COLO668 (cell line): ENCODE results near the gene CA5A.

Experiments
- DNase-seq: peaks from one replicate; lab custom pipeline; 2025; ENCODE audit not compliant: unreplicated experiment; lab: John Stamatoyannopoulos, UW

The CA5A gene

DNA sequence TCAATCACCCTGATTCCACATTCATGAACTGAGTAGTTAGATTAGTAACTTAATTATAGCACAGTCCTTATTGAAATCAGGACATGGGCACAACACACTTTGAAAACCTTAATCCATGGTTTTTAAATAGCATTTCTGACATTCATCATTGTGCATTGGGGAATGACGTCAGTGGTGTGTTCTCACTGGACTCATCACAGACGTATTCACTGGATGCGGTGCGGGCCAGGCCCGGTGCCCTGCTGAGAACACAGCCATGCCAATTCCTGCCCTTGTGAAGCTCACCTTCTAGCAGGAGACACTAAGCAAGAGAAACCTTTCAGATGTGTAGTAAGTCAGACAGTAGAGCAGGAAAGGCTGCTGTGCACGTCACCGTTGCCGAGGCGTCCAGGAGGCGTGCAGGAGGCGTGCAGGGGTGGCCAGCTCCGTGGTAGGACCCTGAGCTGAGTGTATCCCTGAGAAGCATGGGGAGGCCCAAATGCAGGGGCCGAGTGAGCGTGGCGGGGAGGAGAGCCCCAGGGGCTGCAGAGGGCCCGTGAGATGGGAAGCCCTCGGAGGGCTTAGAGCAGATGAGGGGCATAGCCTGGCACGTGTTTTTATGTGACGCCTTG, 27.8 kb upstream of the CA5A start:
- DNase-seq = no peak

DNA sequence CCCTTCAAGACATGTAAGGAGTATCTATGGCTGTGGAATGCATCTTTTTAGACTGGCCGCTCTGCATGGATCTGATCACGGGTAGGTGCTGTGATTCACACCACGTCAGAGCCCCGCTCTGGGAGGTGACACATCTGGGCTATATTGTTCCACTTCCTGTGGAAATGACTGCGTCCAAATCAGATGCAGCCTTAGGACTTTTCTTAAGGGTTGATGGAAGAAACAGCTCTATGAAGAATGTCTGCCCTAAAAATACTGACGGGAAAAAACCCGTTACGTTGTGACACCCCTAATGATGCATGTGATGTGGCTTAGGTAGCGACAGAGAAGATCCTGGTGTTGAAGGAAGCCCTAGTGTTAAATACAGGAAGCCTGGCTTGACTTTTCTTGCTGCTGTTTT, 27.1 kb upstream of the CA5A start:
- DNase-seq = no peak

DNA sequence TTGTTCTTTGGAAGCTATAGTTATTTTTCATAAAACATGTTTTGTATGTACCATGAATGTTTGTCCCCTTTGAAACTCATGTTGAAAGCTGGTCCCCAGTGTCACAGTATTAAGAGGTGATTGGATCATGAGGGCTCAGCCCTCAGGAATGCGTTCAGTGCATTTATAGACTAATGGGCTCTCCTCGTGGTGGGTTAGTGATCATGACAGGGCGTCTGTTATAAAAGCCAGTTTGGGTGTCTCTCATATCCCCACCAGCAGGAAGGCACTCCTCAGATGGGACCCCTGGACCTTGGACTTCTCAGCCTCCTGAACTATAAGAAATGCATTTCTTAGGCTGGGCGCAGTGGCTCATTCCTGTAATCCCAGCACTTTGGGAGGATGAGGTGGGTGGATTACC, 25.3 kb upstream of the CA5A start:
- DNase-seq = no peak

DNA sequence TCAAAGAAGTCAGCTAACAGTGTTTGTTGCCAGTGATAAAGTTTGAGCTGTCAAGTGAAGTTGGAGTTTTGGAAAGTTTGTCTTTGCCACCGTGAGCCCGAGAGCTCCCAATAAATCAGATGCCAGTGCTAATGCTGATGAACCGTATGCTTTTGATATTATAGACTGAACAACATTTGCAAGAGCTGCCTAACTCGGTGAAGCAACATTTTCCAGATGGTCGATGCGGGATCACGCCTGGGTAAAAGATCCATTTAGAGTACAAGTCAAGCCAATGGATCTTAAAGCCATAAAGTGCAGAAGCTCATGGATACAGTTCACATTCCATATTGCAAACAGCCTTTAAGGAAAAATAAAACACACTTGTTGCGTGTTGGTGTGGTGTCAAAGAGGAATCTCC, 24.5 kb upstream of the CA5A start:
- no peak for DNase-seq

DNA sequence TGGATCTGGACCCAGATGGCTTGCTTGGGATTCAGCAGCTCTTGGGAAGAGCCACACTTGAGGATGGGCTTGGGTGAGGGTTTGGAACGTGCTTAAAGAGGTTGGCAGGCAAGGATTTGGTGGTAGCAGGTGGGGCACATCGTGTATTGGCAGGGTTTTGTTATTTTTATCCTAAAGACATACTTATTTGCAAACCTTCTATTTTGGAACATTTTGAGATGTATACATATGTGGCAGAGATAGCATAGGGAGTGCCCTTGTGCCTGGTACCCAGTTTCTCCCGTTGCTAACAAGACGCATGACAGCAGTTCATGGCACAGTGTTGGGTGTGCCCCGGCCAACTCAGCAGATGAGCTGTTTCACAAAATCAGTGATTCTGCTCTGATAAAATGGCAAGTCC, 24.0 kb upstream of the CA5A start:
- no peak for DNase-seq

DNA sequence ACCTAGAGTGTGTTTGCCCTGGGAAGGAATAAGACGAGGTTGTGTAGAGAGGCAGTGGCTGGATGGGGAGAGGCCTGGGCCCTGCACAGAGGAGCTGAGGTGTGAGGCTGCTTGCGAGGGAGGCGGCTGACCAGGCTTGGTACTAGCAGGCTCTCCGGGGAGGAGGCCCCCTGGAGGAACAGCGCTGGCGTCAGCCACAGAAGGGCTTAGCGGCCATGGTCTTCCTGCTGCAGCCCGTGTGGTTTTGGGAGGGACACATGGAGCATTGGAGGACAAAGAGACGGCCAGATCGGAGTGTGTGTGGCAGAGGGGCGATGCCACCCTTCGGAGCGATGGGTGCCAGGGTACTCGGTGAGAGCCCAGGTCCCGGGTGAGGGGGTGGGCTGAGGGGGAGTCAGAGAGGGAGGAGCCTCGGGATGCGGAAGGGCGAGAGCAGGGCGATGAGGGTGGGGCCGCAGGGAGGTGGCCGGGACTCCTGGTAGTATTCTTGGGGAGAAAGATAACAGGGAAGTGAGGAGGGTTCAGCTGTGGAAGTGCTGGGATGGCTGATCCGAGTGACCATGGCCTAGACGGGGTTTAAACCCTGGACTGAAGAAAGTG, 23.2 kb upstream of the CA5A start:
- no peak for DNase-seq

DNA sequence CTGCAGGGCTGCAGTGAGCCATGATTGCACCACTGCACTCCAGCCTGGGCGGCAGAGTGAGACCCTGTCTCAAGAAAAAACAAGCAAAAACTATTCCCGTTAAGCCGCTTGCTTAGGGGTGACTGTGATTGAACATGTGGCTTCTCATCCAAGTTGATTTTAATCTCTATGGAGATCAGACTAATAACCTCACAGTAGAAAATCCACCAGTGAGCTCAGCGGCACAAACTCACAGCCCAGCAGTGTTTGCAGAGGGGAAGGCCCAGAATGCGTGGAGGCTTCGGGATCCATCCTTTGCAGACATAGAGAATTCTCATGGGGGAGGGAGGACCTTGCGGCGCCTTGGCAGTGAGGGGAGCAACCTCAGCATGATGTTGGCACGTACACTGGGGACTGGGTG, 22.3 kb upstream of the CA5A start:
- DNase-seq = no peak

DNA sequence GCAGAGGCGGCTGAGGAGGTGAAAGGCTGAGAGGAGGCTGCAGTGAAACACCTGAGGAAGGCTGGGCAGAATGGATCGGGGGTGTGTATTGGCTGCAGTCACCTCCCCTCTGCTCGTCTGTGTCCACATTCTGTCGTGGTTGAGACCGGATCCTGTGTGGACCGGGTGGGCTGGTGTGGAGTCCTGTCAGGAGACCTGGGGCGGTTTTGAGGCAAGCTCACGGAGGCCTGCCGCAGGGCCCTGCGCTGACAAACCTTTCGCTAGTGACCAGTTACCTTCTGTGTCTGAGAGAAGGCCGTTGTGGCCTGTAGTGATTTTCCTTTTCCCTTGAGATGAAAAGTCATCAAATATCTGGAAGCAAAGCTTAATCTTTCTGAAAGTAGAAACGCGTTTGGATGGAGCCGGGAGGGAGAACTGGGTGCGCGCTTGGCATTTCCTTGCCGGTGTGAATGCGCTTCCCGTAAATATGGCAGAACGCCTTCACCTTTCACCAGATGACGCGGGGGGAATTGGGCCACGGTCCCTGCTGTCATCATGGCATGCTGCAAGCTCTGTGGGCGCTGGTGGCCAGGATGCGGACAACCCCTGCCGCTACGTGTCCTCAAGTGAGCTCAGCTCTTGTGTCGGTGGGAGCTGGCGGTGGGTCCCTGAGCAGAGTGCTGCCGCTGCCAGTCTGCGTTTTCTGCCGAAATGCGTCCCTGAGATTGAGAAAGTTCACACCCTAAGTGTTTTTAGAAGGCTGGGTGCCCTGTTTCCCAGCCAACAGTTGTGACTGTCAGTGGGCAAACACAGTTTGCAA, 21.2 kb upstream of the CA5A start:
- DNase-seq = no peak

DNA sequence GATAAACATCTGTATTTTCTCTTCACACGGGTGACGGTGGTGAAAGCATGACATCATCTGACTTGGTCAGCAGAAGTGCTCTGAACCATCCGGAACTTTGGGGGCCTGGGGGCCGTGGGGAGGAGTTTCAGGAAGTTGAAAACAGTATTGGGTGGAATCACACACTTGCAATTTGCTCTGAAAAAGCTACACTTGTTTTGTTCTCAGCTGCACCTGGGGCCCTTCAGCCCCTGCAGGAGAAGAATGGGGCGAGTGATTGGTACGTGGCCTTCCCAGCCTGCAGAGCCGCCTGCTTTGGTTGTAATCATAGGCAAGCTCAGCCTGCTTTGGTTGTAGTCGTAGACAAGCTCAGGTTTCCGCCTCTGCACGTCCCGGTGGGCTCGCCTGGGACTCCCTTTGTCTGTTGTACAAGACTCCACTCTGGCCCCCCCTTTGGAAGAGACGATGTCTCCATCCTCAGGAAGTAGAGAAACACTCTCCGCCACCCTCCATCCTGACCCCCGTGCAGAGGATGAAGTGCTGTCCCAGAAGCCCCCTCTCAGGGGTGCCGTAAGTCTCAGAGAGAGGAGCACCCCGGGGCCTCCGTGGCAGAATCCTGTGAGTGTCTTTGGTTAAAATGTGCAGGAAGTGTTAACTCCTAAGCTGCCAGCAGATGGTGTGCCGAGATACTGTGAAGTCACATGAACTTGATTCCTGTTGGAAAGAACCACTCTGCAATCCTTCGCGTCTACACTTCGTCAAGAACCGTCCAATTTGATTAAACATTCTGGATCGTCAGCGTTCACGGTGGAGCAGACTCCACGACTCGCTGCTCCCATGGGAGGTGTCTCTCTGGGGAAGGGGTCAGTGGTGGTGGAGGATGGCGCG, 20.3 kb upstream of the CA5A start:
- peak; percentile 19 for DNase-seq

DNA sequence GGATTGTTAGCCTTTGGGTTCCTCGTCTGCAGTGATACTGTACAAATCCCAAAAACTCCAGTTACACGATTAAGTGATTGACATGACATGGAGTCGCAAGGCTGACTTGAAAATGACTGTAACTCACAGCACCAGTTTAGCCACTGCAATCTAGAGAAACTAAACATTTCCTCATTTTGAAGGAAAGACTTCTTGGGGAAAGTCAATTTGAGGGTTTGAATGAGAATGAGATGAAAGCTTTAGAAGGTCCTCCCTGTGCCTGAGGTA, 19.7 kb upstream of the CA5A start:
- no peak for DNase-seq

DNA sequence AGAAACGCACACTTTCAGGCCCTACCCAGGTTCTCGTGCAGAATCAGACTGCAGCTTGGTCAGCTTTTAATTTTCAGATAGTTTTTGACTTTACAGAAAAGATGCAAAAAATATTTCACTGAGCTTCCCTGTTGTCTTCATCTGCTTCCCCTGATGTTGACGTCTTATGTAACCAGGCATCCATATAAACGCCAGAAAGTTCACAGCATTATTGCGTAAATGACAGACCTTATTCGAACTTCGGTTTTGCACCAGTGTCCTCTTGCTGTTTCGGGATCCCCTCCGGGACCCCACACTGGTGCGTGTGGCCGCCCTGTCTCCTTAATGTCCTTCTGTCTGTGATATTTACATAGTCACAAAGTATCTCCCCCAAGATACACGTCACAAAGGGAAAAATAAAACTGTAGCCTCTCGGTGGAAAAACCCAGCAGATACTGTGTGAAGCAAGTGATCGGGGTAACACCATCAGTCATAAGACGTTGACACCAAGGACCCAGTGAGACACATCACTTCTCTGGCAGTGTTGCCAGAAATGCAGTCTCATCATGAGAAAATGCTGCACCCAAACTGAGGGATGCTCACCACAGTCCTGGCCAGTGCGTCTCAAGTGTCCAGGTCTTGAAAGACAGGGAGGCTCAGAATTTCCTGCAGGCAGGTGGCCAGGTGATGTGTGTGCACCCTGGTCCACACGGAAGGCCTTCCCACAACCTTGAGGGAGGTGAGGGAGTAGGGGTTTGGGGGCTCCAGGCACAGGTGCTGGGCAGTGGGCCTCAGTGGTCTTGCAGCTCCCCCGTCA, 19.2 kb upstream of the CA5A start:
- DNase-seq = no peak

DNA sequence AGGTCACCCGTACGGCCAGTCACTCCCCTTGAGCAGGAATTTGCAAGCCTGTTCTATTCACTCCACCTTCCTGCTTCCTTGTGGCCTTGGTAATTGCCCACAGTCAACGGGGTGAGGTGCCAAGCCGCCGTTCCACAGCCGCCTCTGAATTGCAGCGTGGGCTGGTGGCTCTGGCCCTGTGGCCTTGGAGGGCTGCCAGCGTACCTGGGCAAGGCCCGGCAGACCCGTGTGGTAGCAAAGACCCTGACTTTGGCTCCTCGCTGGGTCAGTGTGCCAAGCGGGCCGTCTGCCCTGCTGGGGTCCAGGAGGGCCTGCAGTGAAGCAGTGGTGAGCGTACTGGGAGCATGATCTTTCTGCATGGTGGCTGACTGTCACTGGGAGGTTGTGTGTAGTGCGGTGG, 18.5 kb upstream of the CA5A start:
- no peak for DNase-seq

DNA sequence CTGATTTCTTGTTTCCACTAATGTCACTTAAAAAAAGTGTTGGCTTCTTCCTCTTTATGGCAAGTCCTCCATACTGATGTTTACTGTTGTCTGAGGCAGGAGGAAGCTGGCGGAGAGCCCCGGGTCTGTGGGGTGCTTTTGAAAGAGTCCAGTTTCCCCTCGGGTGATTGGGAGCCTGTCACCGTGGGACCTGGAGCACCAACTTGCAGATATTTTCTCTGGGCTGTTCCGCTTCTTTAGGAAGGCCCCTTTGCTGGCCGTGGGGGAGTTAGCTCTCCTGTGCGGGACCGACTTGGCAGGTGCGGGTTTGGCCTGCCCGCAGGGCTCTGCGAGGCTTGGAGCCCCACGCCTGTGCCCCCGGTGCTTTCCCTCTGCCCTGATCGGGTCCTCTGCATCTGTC, 18.0 kb upstream of the CA5A start:
- DNase-seq = no peak

DNA sequence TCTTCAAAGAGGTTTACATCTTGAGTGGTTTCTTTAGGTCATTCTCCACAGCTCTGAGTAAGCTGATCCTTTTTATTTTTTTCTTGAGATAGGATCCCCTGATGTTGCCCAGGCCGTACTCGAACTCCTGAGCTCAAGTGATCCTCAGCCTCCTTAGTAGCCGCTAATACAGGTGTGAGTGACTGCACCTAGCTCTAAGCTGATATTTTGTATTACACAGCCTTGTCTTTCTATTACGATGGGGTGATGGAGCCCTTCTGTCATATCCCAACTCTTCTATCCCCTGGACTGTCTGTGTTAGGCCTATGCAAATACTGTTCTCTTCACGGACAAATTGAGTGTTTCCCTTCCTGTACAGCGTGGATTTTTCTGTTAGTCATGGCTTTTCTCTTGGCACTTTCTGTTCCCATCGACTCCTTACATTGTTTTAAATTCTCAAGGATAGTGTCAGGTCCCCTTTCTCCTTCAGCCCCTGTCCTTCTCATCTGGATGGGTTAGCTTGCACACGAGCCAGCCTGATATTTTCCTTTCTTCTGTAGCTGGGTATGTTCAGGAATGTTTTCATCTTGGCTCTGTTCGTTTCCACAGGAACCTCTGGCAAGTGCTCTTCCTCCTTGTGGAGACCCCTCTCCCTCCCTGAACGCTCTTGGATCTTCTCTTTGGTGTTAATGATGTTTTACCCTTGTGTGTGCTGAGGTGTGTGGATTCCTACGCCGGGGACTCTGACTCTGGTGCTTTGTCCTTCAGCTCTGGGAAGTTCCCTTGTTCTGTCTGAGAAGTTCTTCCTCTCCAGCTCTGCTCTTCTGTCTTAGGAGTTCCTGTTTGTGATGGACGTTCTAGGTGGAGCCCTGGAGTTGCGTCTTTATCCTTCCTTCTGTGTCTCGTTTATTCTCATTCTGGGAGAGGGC, 17.2 kb upstream of the CA5A start:
- DNase-seq = no peak

DNA sequence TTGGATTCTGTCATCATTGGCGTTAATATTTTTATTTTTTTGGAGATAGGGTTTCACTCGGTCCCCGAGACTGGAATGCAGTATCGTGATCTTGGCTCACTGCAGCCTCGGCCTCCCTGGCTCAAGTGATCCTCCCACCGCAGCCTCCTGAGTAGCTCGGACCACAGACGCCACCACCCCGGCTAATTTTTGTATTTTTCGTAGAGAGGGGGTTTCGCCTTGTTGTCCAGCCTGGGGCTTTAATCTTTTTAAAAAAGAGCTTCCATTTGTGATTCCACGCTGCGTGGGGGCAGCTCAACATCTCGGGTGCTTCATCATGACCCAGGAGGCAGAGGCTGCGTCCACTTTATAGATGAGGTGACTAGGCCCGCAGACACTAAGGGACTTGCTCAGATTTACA, 16.4 kb upstream of the CA5A start:
- DNase-seq = no peak

DNA sequence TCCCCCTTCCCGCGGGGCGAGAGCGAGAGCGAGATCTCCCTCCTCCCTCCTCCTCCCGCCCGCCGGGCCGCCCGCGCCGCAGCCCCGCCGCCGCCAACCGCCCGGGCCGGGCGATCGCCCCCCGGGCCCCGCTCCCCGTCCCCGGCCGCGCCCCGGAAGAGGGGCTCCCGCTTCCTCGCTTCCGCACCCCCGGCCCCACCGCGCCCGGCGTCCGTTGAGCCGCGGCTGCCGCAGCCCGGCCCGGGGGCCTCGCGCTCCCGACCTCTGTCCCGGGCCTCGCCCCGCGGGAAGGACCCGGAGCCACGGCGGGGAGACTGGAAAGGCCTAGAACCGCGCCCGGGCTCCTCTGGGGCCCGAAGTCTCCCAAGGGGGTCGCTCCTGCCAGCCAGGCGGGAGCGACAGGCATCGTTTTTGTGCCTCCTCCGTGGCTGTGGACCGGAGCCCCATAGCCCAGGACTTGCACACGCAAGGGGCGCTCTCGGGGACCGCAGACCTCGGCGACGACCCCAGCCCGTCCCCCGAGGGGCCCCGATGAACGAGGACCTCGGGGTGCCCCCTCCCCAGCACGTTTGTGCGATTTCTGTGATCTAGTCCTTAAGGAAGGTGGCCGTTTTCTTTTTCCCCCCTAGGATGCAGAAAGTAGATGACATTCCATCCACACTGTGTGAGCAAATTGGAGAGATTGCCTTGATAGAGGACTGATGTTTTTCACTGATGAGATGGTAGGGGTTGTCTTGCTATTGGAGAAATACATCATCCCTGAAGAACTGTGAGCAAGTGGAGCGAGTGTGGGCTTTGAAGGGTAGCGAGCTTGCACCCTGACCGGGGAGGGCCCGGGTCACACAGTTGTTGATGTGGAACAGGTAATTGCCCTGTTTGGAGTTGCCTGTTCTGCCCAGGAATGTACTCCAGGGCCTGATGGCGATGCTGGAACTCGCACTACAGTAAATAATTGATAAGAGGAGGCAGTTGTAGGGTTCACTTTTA, 15.5 kb upstream of the CA5A start:
- DNase-seq = no peak

DNA sequence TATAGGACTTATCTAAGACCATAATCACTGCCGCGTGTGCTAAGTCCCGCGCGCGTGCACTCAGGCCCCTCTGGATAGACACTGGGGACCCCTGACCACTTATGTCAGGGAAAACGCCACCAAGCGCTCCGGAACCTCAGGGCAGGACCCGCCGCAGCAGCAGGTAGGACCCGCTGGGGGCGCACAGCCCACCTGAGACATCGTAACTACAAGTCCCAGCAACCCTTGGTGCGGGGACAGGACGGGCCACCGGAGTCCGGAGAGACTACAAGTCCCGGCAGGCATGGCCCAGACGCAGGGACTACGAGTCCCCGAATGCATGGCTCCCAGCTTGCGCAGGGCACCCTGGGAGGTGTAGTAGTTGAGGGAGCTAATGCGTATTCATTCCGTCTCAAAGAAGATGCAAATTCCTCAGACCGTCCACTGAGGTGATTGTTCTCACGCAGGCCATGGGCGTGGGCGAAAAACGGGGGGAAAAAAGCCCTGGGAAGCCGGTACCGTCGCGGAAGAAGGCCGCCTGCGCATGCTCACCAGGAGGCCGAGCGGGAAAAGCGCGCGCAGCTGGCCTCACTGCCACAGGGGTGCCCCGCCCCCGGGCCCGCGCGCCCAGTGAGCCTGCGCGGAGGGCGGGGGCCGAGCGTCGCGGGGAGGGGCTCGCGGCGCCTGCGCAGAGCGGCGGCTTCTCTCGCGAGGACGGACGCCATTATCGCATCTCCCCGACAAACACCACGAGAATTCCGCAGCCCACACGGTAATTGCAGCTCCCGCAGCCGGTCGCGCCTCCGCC, 14.6 kb upstream of the CA5A start, which contains the start of gene BANP:
TSS of gene BANP (plus strand) at position 670 of the 787 bp plus-strand sequence. CDS start 23,682 bp downstream, outside the sequence.
- DNase-seq = peak; percentile 98
